Activated B cell treated with CpG ODN at 0.5 μM for 24 hours (primary cell): ENCODE measurements around the gene ECE2. TPM values are rescaled to one million over a fixed set of nuclear protein-coding genes. Genes with fewer than 3 reads are reported as not detected.

Experiments used
- ATAC-seq: fragments of 200-7000 bp; cut with Tn5 transposase; one replicate; pipeline ENCODE4 v1.10.0; 2021; ENCODE audit warnings: low read depth, mild to moderate bottlenecking, moderate library complexity
- CTCF ChIA-PET: fragments of 350-600 bp; sonication (Branson Sonifier 250); formaldehyde crosslinking; loops from one replicate; lab custom pipeline; 2021; ENCODE audit warnings: antibody characterized with exemption; lab: Charles Lee
- POLR2A ChIA-PET: fragments of 350-600 bp; sonication (Branson Sonifier 250); formaldehyde crosslinking; loops from one replicate; lab custom pipeline; 2021; ENCODE audit warnings: antibody characterized with exemption; lab: Charles Lee
- DNase-seq: peaks from one replicate; pipeline ENCODE4 v3.0.0; 2022
- H3K27ac Mint-ChIP-seq: one replicate; pipeline ENCODE4 v1.8.0; 2020; ENCODE audit warnings: mixed read lengths
- H3K27me3 Mint-ChIP-seq: one replicate; pipeline ENCODE4 v1.8.0; 2021; ENCODE audit warnings: mixed read lengths
- H3K36me3 Mint-ChIP-seq: one replicate; pipeline ENCODE4 v1.8.0; 2021; ENCODE audit warnings: low read depth, mixed read lengths
- H3K4me1 Mint-ChIP-seq: one replicate; pipeline ENCODE4 v1.8.0; 2021; ENCODE audit warnings: mixed read lengths
- H3K4me3 Mint-ChIP-seq: one replicate; pipeline ENCODE4 v1.8.0; 2020; ENCODE audit warnings: mild to moderate bottlenecking, mixed read lengths
- H3K9me3 Mint-ChIP-seq: one replicate; pipeline ENCODE4 v1.8.0; 2020; ENCODE audit warnings: mixed read lengths
- intact Hi-C: fragments of 100-400 bp; cut with micrococcal nuclease; formaldehyde crosslinking; loops from one replicate; pipeline ENCODE4 v1.15.1; 2024
- total RNA-seq: library from RNA; stranded (reverse); gene quantifications from 2 replicates; pipeline ENCODE4 v1.2.3, GENCODE V29; 2022
- TF ChIP-seq, protein P1 (sequence below): fragments of 200-600 bp; IDR thresholded peaks from one replicate; pipeline ENCODE4 v1.8.0; 2022; ENCODE audit warnings: antibody characterized with exemption, mild to moderate bottlenecking

ECE2 gene
- total RNA-seq, 1 donor from 2014 or later = not detected

DNA sequence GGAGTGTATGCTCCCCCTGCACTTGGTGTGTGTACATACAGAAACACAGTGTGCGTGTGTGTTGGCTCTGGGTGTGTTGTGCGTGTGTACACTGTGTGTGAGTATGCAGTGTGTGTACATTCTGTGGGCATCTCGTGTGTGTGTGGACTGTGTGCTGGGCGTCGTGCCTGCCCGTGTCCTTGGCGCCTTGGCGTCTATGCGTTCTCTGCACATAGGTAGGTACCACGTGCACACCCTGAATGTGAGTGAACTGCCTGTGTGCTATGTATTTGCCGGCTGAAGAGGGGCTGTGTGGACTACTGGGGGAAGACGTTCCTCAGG is 481 bp upstream of the ECE2 start:
- H3K27ac Mint-ChIP-seq = no peak overlapping the region
- H3K27me3 Mint-ChIP-seq = peaks cover 42% of the 10 kb centered on the region
- CTCF ChIA-PET = no interaction called here

DNA sequence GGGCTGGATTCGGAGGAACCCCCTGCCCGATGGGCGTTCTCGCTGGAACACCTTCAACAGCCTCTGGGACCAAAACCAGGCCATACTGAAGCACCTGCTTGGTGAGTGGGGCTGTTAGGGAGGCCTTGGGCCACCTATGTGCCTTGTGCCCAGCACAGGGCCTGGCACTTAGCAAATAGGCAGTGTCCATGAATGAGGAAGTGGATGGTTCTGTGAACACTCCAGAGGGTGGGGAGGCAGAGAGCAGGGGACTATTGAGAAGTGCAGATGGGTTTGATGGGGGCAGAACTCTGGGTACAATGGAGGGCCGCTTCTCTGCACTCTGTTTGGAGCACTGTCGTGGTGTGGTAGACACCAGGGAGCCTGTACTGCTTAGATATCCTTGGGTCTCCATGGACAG is 1.5 kb downstream of the ECE2 start:
- Mint-ChIP-seq H3K4me3 (no peak overlapping the region), H3K4me1 (peaks cover 3% of the 10 kb centered on the region), H3K36me3 (no peaks in the 10 kb centered on the region), H3K27ac (no peak overlapping the region), H3K9me3 (no peaks in the 10 kb centered on the region), H3K27me3 (peaks cover 36% of the 10 kb centered on the region)
- intact Hi-C loops = no loop called here
- TF ChIP-seq, protein P1, sequence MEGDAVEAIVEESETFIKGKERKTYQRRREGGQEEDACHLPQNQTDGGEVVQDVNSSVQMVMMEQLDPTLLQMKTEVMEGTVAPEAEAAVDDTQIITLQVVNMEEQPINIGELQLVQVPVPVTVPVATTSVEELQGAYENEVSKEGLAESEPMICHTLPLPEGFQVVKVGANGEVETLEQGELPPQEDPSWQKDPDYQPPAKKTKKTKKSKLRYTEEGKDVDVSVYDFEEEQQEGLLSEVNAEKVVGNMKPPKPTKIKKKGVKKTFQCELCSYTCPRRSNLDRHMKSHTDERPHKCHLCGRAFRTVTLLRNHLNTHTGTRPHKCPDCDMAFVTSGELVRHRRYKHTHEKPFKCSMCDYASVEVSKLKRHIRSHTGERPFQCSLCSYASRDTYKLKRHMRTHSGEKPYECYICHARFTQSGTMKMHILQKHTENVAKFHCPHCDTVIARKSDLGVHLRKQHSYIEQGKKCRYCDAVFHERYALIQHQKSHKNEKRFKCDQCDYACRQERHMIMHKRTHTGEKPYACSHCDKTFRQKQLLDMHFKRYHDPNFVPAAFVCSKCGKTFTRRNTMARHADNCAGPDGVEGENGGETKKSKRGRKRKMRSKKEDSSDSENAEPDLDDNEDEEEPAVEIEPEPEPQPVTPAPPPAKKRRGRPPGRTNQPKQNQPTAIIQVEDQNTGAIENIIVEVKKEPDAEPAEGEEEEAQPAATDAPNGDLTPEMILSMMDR = no peak
- DNase-seq (no peak), ATAC-seq (no peak)
- ChIA-PET POLR2A (interaction anchor here (0.5 kb wide), 1 partner anchor 237 kb away, joined by 5 read pairs; no protein-coding TSS in a partner anchor), CTCF (no interaction called here)

More for the DNA sequence above, 481 bp upstream of the ECE2 start:
- TF ChIP-seq, protein P1 = no peak
- Mint-ChIP-seq H3K9me3 (no peaks in the 10 kb centered on the region), H3K36me3 (no peaks in the 10 kb centered on the region), H3K4me1 (peaks cover 3% of the 10 kb centered on the region), H3K4me3 (no peak overlapping the region)
- POLR2A ChIA-PET = no interaction called here
- intact Hi-C loops = no loop called here
- DNase-seq = no peak
- no peak for ATAC-seq

DNA sequence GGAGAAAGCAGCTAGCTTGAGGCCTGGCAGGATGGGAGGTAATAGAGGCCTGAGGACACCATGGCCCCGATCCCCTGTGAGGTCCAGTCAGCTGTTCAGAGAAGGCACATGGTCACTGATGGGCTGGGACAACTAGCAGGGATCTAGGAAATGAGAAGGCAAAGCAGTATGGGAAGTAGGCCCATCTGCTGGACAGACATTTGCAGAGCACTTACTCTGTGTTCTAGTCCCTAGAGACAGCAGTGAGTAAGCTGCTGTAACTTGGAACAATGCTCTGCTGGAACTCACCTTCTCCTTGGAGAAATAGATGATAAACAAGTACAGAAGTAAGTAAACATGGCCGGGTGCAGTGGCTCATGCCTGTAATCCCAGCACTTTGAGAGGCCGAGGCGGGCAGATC is 7.1 kb downstream of the ECE2 start:
- ATAC-seq (no peak), DNase-seq (no peak)
- Mint-ChIP-seq H3K9me3 (no peaks in the 10 kb centered on the region), H3K27ac (no peak overlapping the region), H3K27me3 (peaks cover 16% of the 10 kb centered on the region), H3K4me1 (no peaks in the 10 kb centered on the region), H3K36me3 (no peaks in the 10 kb centered on the region), H3K4me3 (no peak overlapping the region)
- TF ChIP-seq, protein P1 = no peak
- intact Hi-C loops = no loop called here
- ChIA-PET CTCF (interaction anchor here (0.7 kb wide), 1 partner anchor 56 kb away, joined by 3 read pairs; no protein-coding TSS in a partner anchor), POLR2A (no interaction called here)

DNA sequence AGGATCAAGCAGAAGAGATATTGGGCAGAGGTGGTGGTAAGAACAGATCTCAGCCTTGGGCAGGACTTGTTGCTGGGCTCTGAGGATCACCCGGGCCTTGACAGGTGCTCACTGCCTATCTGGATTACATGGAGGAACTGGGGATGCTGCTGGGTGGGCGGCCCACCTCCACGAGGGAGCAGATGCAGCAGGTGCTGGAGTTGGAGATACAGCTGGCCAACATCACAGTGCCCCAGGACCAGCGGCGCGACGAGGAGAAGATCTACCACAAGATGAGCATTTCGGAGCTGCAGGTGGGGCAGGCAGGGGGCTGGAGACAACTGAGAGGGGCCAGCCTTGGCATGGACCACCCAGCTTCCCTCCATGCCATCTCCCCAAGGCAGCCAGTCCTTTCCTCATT is 7.9 kb downstream of the ECE2 start:
- Mint-ChIP-seq H3K36me3 (no peaks in the 10 kb centered on the region), H3K4me1 (no peaks in the 10 kb centered on the region), H3K9me3 (no peaks in the 10 kb centered on the region), H3K27ac (no peak overlapping the region), H3K4me3 (no peak overlapping the region), H3K27me3 (peaks cover 12% of the 10 kb centered on the region)
- CTCF ChIA-PET = no interaction called here
- ATAC-seq (no peak), DNase-seq (no peak)
- intact Hi-C loops = no loop called here
- POLR2A ChIA-PET = no interaction called here
- TF ChIP-seq, protein P1 = no peak

DNA sequence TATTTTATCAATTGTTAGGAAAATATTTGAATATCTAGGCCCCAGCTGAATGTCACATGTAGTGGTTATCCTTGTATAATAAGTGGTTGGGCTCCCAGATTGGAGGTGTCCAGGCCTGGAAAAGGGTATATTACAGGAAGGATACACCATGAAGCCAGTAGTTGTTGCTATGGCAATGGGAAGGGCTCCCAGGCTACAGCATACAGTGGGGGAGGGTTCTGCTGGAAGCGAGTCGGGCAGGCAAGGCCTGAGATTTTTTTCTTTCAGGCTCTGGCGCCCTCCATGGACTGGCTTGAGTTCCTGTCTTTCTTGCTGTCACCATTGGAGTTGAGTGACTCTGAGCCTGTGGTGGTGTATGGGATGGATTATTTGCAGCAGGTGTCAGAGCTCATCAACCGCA is 8.9 kb downstream of the ECE2 start:
- TF ChIP-seq, protein P1 = no peak
- POLR2A ChIA-PET = no interaction called here
- Mint-ChIP-seq H3K27me3 (peaks cover 10% of the 10 kb centered on the region), H3K4me3 (no peak overlapping the region), H3K27ac (no peak overlapping the region), H3K36me3 (no peaks in the 10 kb centered on the region), H3K4me1 (peaks cover 3% of the 10 kb centered on the region), H3K9me3 (no peaks in the 10 kb centered on the region)
- no peak for DNase-seq
- intact Hi-C loops = loop anchor here (1.0 kb wide), 1 partner anchor 57 kb away; no protein-coding TSS in a partner anchor
- CTCF ChIA-PET = no interaction called here
- ATAC-seq = peak; percentile 7
